Peyer's patch (tissue), 4 donors: Measurements from ENCODE around the gene MUC2. TPM values are rescaled to one million over a fixed set of nuclear protein-coding genes. Genes with fewer than 3 reads are reported as not detected.

Experiments used
- DNase-seq, 3 donors: peaks; one replicate each; pipeline ENCODE4 v3.0.0-alpha.2; 2017 to 2019
- H3K27ac ChIP-seq, 4 donors: fragments of 200-600 bp; sonication (generic); one replicate each; pipeline ENCODE4 v1.5.1; 2016 to 2019
- H3K27me3 ChIP-seq, 2 donors: fragments of 200-600 bp; sonication (generic); one replicate each; pipeline ENCODE4 v1.5.1; 2019
- H3K36me3 ChIP-seq, 3 donors: fragments of 200-600 bp; sonication (generic); one replicate each; pipeline ENCODE4 v1.5.1; 2016 to 2019
- H3K4me1 ChIP-seq, 4 donors: fragments of 200-600 bp; sonication (generic); one replicate each; pipeline ENCODE4 v1.5.1; 2016 to 2019
- H3K4me3 ChIP-seq, 4 donors: fragments of 200-600 bp; sonication (generic); 1 replicate in 3 of 4; 2 replicates in 1 of 4; pipeline ENCODE4 v1.5.1; 2016 to 2019; ENCODE audit warnings: mild to moderate bottlenecking in 1 of 4
- H3K9me3 ChIP-seq, 4 donors: fragments of 200-600 bp; sonication (generic); one replicate each; pipeline ENCODE4 v1.5.1; 2016 to 2019; ENCODE audit warnings: mild to moderate bottlenecking in 1 of 4
- CTCF ChIP-seq, 6 experiments: fragments of 450-650 bp in 4 of 6; fragments of 200-600 bp in 2 of 6; sonication (generic) in 1 of 6; IDR thresholded peaks; one replicate each; pipeline ENCODE4 v1.5.1; 2017 to 2019; ENCODE audit warnings: antibody characterized with exemption in 6 of 6, mild to moderate bottlenecking in 3 of 6, moderate library complexity in 1 of 6
- POLR2A ChIP-seq, 2 donors: fragments of 450-650 bp; IDR thresholded peaks; one replicate each; pipeline ENCODE4 v1.5.1; 2017; ENCODE audit warnings: antibody characterized with exemption in 2 of 2, mild to moderate bottlenecking in 2 of 2, moderate library complexity in 2 of 2
- total RNA-seq, 4 donors: library from RNA; depleted of rRNA; stranded (reverse); fragments of >200 nt; gene quantifications; one replicate each; pipeline ENCODE4 v1.1.0, GENCODE V29; 2016

MUC2 gene
- total RNA-seq = 1,000 to 10,000 TPM in 2 of 4 donors, 100 to 1,000 TPM in 2; 817 to 1,165 (median 1,010) TPM

- H3K9me3 ChIP-seq = no peaks in the 10 kb centered on the region
- peak in 2 of 3 donors; percentile 64 to 75 for DNase-seq
- H3K4me3 ChIP-seq = peak within 1 kb of the TSS in 3 of 4 donors; percentile 12 to 42 (median 30)
- no peaks in the 10 kb centered on the region for H3K27me3 ChIP-seq
- peak within 1 kb of the TSS in 3 of 4 donors; percentile 51 to 72 (median 69) for H3K27ac ChIP-seq
- TF ChIP-seq CTCF (IDR thresholded peaks at IDR 0.05) = no peak
- TF ChIP-seq POLR2A (IDR thresholded peaks at IDR 0.05) = peak; percentile 54 to 63
- peaks cover 0 to 22% (median 5%) of the 10 kb centered on the region in 4 donors for H3K4me1 ChIP-seq
- H3K36me3 ChIP-seq = no peaks in the 10 kb centered on the region
Measured at GRCh38 chr11:1074244-1075221, at the start of gene MUC2. MUC2 (plus strand) TSS chr11:1074874.

- DNase-seq = no peak
- no peak overlapping the region for H3K27ac ChIP-seq
- no peaks in the 10 kb centered on the region for H3K4me1 ChIP-seq
- no peaks in the 10 kb centered on the region for H3K9me3 ChIP-seq
- no peak for TF ChIP-seq CTCF (IDR thresholded peaks at IDR 0.05)
- H3K27me3 ChIP-seq = no peaks in the 10 kb centered on the region
- no peaks in the 10 kb centered on the region for H3K36me3 ChIP-seq
- no peak overlapping the region for H3K4me3 ChIP-seq
Measured at GRCh38 chr11:1025410-1026162, 49.1 kb upstream of the MUC2 start.

- no peak for DNase-seq
- H3K4me3 ChIP-seq = no peak overlapping the region
- no peak for TF ChIP-seq CTCF (IDR thresholded peaks at IDR 0.05)
- no peak for TF ChIP-seq POLR2A (IDR thresholded peaks at IDR 0.05)
- no peaks in the 10 kb centered on the region for H3K4me1 ChIP-seq
- no peaks in the 10 kb centered on the region for H3K36me3 ChIP-seq
- no peaks in the 10 kb centered on the region for H3K9me3 ChIP-seq
- H3K27ac ChIP-seq = no peak overlapping the region
- no peaks in the 10 kb centered on the region for H3K27me3 ChIP-seq
Measured at GRCh38 chr11:1026163-1026450, 48.6 kb upstream of the MUC2 start.

GRCh38 chr11:1026641-1027482, 47.8 kb upstream of the MUC2 start:
- no peak for TF ChIP-seq CTCF (IDR thresholded peaks at IDR 0.05)
- TF ChIP-seq POLR2A (IDR thresholded peaks at IDR 0.05) = no peak
- no peaks in the 10 kb centered on the region for H3K9me3 ChIP-seq

More at GRCh38 chr11:1026641-1027482, 47.8 kb upstream of the MUC2 start:
- H3K27me3 ChIP-seq = no peaks in the 10 kb centered on the region
- no peaks in the 10 kb centered on the region for H3K4me1 ChIP-seq
- H3K27ac ChIP-seq = no peak overlapping the region
- DNase-seq = no peak
- no peak overlapping the region for H3K4me3 ChIP-seq
- no peaks in the 10 kb centered on the region for H3K36me3 ChIP-seq
